ENCODE results near the gene CEP85L. TPM values are rescaled to one million over a fixed set of nuclear protein-coding genes. Genes with fewer than 3 reads are reported as not detected.

Gene CEP85L
- total and polyA plus RNA-seq, 10 of the 15 experiments (the other 5 are each of a cell fraction or from before 2014, with no cell fraction given) = 1.8 to 10.9 (median 7.1) TPM

DNA sequence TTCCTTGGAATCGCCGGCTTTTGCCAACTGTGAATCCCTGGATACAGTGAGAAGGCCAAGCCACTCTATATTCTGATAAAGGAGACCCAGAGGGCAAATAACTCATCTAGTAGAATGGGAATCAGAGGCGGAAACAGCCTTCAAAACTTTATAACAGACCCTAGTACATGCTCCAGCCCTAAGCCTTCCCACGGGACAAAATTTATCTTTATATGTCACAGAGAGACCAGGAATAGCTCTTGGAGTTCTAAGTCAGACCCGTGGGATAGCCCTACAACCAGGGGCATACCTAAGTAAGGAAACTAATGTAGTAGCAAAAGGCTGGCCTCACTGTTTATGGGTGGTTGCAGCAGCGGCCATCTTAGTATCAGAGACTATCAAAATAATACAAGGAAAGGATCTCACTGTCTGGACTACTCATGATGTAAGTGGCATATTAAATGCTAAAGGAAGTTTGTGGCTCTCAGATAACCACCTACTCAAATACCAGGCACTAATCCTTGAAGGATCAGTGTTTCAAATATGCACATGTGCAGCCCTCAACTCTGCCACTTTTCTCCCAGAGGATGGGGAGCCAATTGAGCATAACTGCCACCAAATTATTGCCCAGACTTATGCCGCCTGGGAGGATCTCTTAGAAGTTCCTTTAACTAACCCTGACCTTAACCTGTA is 29.5 kb downstream of the CEP85L start (continued):
- TF ChIP-seq CEBPB (IDR thresholded peaks at IDR 0.05; ENCODE audit: borderline replicate concordance in 1 of 2, low read depth in 2 of 2, low read length in 2 of 2) (no peak), SMARCA5 (IDR thresholded peaks at IDR 0.05) (no peak)

DNA sequence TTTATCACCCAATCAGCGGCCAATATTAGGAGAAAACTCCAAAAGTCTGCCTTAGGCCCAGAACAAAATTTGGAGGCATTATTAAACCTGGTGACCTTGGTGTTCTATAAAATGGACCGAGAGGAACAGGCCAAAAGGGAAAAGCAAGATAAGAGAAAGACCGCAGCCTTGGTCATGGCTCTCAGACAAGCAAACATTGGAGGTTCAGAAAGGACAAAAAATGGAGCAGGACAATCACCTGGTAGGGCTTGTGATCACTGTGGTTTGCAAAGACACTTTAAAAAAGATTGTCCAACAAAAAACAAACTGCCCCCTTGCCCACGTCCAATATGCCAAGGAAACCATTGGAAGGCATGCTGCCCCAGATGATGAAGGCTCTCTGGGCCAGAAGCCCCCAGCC is 31.2 kb downstream of the CEP85L start:
- BruUV-seq (replicated peaks) = no TSS peak
- H3K27me3 ChIP-seq (replicated peaks in 1 of 2; ENCODE audit: control insufficient read depth in 2 of 2, insufficient read depth in 2 of 2, low read length in 1 of 2) = no peaks in the 10 kb centered on the region
- FAIRE-seq (no peak), DNase-seq (ENCODE audit: low read depth, low spot score) (no peak), ATAC-seq (no peak)
- no peaks in the 10 kb centered on the region for H3K36me3 ChIP-seq (ENCODE audit: control insufficient read depth in 2 of 2, insufficient read depth in 2 of 2, low read length in 1 of 2)
- CTCF ChIA-PET = interaction anchor here (2.3 to 3.2 kb wide), 2 partner anchors 15 to 55 kb away, joined by 7 to 18 read pairs; no protein-coding TSS in a partner anchor
- H3K27ac ChIP-seq (ENCODE audit: control insufficient read depth, insufficient read depth) = no peak overlapping the region
- no peaks in the 10 kb centered on the region for H3K9me3 ChIP-seq (replicated peaks; ENCODE audit: control insufficient read depth, insufficient read depth, low read length)
- WGBS (ENCODE audit: insufficient coverage, insufficient replicate concordance, low lambda C conversion rate, missing lambda C conversion rate) = 82% methylated on average over 4 of the region's 4 CpGs
- H3K4me2 ChIP-seq (ENCODE audit: control insufficient read depth, insufficient read depth) = no peak overlapping the region
- no peaks in the 10 kb centered on the region; the same call in none of the 2 replicates for H3K79me2 ChIP-seq (ENCODE audit: control insufficient read depth, insufficient read depth, low read length)
- RAD21 ChIA-PET (ENCODE audit: unreplicated experiment) = no interaction called here
- no peak overlapping the region for H3K4me3 ChIP-seq
- no peaks in the 10 kb centered on the region for H4K20me1 ChIP-seq (ENCODE audit: control insufficient read depth, insufficient read depth)
- in situ Hi-C loops (cut with MboI) (loop anchor here (10.0 kb wide), 1 partner anchor 335 kb away; no protein-coding TSS in a partner anchor), intact Hi-C loops (cut with micrococcal nuclease; ENCODE audit: unreplicated experiment) (no loop called here)
- H3K9ac ChIP-seq (ENCODE audit: control insufficient read depth, insufficient read depth, low read length) = no peak overlapping the region
- SMC1A ChIA-PET (ENCODE audit: uncharacterized antibody, unreplicated experiment) = interaction anchor here (2.3 kb wide), 1 partner anchor 55 kb away, joined by 12 read pairs; no protein-coding TSS in a partner anchor
- POLR2A ChIA-PET = no interaction called here
- no peak overlapping the region for H2AFZ ChIP-seq (ENCODE audit: control insufficient read depth, low read depth, low read length)
- no peaks in the 10 kb centered on the region for H3K4me1 ChIP-seq (ENCODE audit: control insufficient read depth, insufficient read depth, low read length)
- TF ChIP-seq CBX3 (IDR thresholded peaks at IDR 0.05; ENCODE audit: borderline replicate concordance, low read depth) (no peak), ESRRA (IDR thresholded peaks at IDR 0.05; ENCODE audit: low read length) (no peak), CREM (IDR thresholded peaks at IDR 0.05; ENCODE audit: low read depth) (no peak), ZNF24 (IDR thresholded peaks at IDR 0.05) (no peak), FOXK2 (IDR thresholded peaks at IDR 0.05) (no peak), TAF1 (IDR thresholded peaks at IDR 0.05; ENCODE audit: borderline replicate concordance, low read depth, low read length) (no peak), MTA3 (IDR thresholded peaks at IDR 0.05; ENCODE audit: borderline replicate concordance, low read length) (no peak), KAT2A (conservative IDR thresholded peaks at IDR 0.05; ENCODE audit: control insufficient read depth, low read depth, low read length) (no peak), TCF12 (IDR thresholded peaks at IDR 0.05; ENCODE audit: low read depth, low read length) (no peak), IRF3 (IDR thresholded peaks at IDR 0.05) (no peak), SPI1 (IDR thresholded peaks at IDR 0.05; ENCODE audit: borderline replicate concordance, insufficient read depth, low read depth, low read length) (no peak), CBX5 (IDR thresholded peaks at IDR 0.05; ENCODE audit: low read depth) (no peak), SMAD1 (IDR thresholded peaks at IDR 0.05; ENCODE audit: low read depth, partially characterized antibody) (no peak), RB1 (IDR thresholded peaks at IDR 0.05; ENCODE audit: borderline replicate concordance) (no peak), POLR2AphosphoS5 (IDR thresholded peaks at IDR 0.05; ENCODE audit: low read length) (no peak)
- TF ChIP-seq, protein P1, sequence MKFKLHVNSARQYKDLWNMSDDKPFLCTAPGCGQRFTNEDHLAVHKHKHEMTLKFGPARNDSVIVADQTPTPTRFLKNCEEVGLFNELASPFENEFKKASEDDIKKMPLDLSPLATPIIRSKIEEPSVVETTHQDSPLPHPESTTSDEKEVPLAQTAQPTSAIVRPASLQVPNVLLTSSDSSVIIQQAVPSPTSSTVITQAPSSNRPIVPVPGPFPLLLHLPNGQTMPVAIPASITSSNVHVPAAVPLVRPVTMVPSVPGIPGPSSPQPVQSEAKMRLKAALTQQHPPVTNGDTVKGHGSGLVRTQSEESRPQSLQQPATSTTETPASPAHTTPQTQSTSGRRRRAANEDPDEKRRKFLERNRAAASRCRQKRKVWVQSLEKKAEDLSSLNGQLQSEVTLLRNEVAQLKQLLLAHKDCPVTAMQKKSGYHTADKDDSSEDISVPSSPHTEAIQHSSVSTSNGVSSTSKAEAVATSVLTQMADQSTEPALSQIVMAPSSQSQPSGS (IDR thresholded peaks at IDR 0.05; ENCODE audit: low read length) = no peak
- TF ChIP-seq, protein P2, sequence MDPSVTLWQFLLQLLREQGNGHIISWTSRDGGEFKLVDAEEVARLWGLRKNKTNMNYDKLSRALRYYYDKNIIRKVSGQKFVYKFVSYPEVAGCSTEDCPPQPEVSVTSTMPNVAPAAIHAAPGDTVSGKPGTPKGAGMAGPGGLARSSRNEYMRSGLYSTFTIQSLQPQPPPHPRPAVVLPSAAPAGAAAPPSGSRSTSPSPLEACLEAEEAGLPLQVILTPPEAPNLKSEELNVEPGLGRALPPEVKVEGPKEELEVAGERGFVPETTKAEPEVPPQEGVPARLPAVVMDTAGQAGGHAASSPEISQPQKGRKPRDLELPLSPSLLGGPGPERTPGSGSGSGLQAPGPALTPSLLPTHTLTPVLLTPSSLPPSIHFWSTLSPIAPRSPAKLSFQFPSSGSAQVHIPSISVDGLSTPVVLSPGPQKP (IDR thresholded peaks at IDR 0.05; ENCODE audit: low read depth, low read length) = no peak

All from GM12878 (cell line).